HEK293 (cell line): Measurements from ENCODE around the gene TRIM34.

Experiments
- CTCF ChIA-PET: fragments of 350-600 bp; formaldehyde crosslinking; extraction: SDS; loops from one replicate; lab custom pipeline; 2021; ENCODE audit warnings: antibody characterized with exemption; lab: Yijun Ruan, JAX
- POLR2A ChIA-PET: fragments of 300-600 bp; formaldehyde crosslinking; extraction: SDS; loops from one replicate; lab custom pipeline; 2020; ENCODE audit warnings: antibody characterized with exemption, inconsistent platforms; lab: Yijun Ruan, JAX
- H3K27ac ChIP-seq: fragments of 200-500 bp; sonication (Bioruptor generic); 2 replicates; pipeline ENCODE4 v1.5.1; 2014; ENCODE audit warnings: low read depth, low read length, control low read depth, inconsistent platforms; ENCODE audit errors: extremely low read depth
- H3K36me3 ChIP-seq, 2 experiments: fragments of 200-500 bp in 1 of 2; sonication (Bioruptor generic) in 1 of 2; 1 replicate in 1 of 2; 2 replicates in 1 of 2; pipeline ENCODE4 v1.5.1; 2014 to 2017; ENCODE audit warnings: inconsistent platforms in 2 of 2, low read length in 2 of 2; ENCODE audit not compliant: control insufficient read depth in 2 of 2, insufficient read depth in 1 of 2
- H3K4me1 ChIP-seq: fragments of 200-500 bp; sonication (Bioruptor generic); 2 replicates; pipeline ENCODE4 v1.5.1; 2014; ENCODE audit warnings: mild to moderate bottlenecking, low read length, inconsistent platforms; ENCODE audit not compliant: control insufficient read depth, insufficient read depth
- H3K4me3 ChIP-seq: 2 replicates; pipeline ENCODE4 v1.5.1; 2011; ENCODE audit warnings: low read depth, mild to moderate bottlenecking, control low read depth, low read length, moderate library complexity
- H3K9me3 ChIP-seq: fragments of 200-500 bp; sonication (Bioruptor generic); 2 replicates; pipeline ENCODE4 v1.5.1; 2014; ENCODE audit warnings: low read depth, low read length, inconsistent platforms; ENCODE audit not compliant: control insufficient read depth, insufficient read depth
- GLIS1 ChIP-seq: fragments of 450-650 bp; formaldehyde crosslinking; IDR thresholded peaks from 2 replicates; pipeline ENCODE4 v1.5.1; 2016; ENCODE audit warnings: missing biosample characterization, missing genetic modification characterization
- IKZF3 ChIP-seq: fragments of 450-650 bp; IDR thresholded peaks from 2 replicates; pipeline ENCODE4 v1.5.0; 2018; ENCODE audit warnings: missing biosample characterization, mild to moderate bottlenecking, missing genetic modification characterization, moderate library complexity
- KLF16 ChIP-seq: fragments of 450-650 bp; formaldehyde crosslinking; IDR thresholded peaks from 2 replicates; pipeline ENCODE4 v1.5.1; 2017; ENCODE audit warnings: missing biosample characterization, missing genetic modification characterization
- KLF8 ChIP-seq: fragments of 450-650 bp; formaldehyde crosslinking; IDR thresholded peaks from 2 replicates; pipeline ENCODE4 v1.5.1; 2016; ENCODE audit warnings: missing biosample characterization, missing genetic modification characterization
- MZF1 ChIP-seq: fragments of 450-650 bp; formaldehyde crosslinking; IDR thresholded peaks from 2 replicates; pipeline ENCODE4 v1.5.1; 2017; ENCODE audit warnings: missing biosample characterization, missing genetic modification characterization, borderline replicate concordance
- PRDM1 ChIP-seq: fragments of 450-650 bp; formaldehyde crosslinking; IDR thresholded peaks from 2 replicates; pipeline ENCODE4; 2016; ENCODE audit warnings: missing biosample characterization, missing genetic modification characterization
- SP3 ChIP-seq: fragments of 450-650 bp; formaldehyde crosslinking; IDR thresholded peaks from 2 replicates; pipeline ENCODE4 v1.5.1; 2016; ENCODE audit warnings: missing biosample characterization, missing genetic modification characterization
- SP7 ChIP-seq: fragments of 450-650 bp; formaldehyde crosslinking; IDR thresholded peaks from 2 replicates; pipeline ENCODE4 v1.5.1; 2016; ENCODE audit warnings: missing biosample characterization, missing genetic modification characterization
- ZBTB8A ChIP-seq: fragments of 450-650 bp; formaldehyde crosslinking; IDR thresholded peaks from 2 replicates; pipeline ENCODE4 v1.5.1; 2016; ENCODE audit warnings: missing biosample characterization, missing genetic modification characterization
- ZFHX2 ChIP-seq: fragments of 450-650 bp; formaldehyde crosslinking; conservative IDR thresholded peaks from 2 replicates; pipeline ENCODE4 v1.5.1; 2016; ENCODE audit warnings: missing biosample characterization, missing genetic modification characterization
- ZNF174 ChIP-seq: fragments of 450-650 bp; formaldehyde crosslinking; IDR thresholded peaks from 2 replicates; pipeline ENCODE4 v1.5.0; 2017; ENCODE audit warnings: missing biosample characterization, mild to moderate bottlenecking, missing genetic modification characterization
- ZNF19 ChIP-seq: fragments of 450-650 bp; formaldehyde crosslinking; IDR thresholded peaks from 2 replicates; pipeline ENCODE4; 2016; ENCODE audit warnings: missing biosample characterization, missing genetic modification characterization, low read depth
- ZNF350 ChIP-seq: fragments of 450-650 bp; formaldehyde crosslinking; IDR thresholded peaks from 2 replicates; pipeline ENCODE4 v1.5.0; 2017; ENCODE audit warnings: missing biosample characterization, mild to moderate bottlenecking, missing genetic modification characterization
- ZNF354C ChIP-seq: fragments of 450-650 bp; formaldehyde crosslinking; IDR thresholded peaks from 2 replicates; pipeline ENCODE4 v1.5.1; 2016; ENCODE audit warnings: missing biosample characterization, missing genetic modification characterization, low read depth, borderline replicate concordance
- ZNF416 ChIP-seq: fragments of 450-650 bp; formaldehyde crosslinking; IDR thresholded peaks from 2 replicates; pipeline ENCODE4 v1.5.1; 2016; ENCODE audit warnings: missing biosample characterization, missing genetic modification characterization
- ZNF560 ChIP-seq: fragments of 450-650 bp; formaldehyde crosslinking; IDR thresholded peaks from 2 replicates; pipeline ENCODE4 v1.5.1; 2017; ENCODE audit warnings: missing biosample characterization, missing genetic modification characterization, borderline replicate concordance
- ZNF600 ChIP-seq: fragments of 450-650 bp; formaldehyde crosslinking; IDR thresholded peaks from 2 replicates; pipeline ENCODE4 v1.5.1; 2016; ENCODE audit warnings: missing biosample characterization, missing genetic modification characterization
- ZNF623 ChIP-seq: fragments of 450-650 bp; formaldehyde crosslinking; IDR thresholded peaks from 2 replicates; pipeline ENCODE4 v1.5.1; 2016; ENCODE audit warnings: missing biosample characterization, missing genetic modification characterization
- ZNF792 ChIP-seq: fragments of 450-650 bp; formaldehyde crosslinking; IDR thresholded peaks from 2 replicates; pipeline ENCODE4 v1.5.1; 2016; ENCODE audit warnings: missing biosample characterization, missing genetic modification characterization
- ZNF837 ChIP-seq: fragments of 450-650 bp; formaldehyde crosslinking; IDR thresholded peaks from 2 replicates; pipeline ENCODE4 v1.5.1; 2016; ENCODE audit warnings: missing biosample characterization, missing genetic modification characterization
- ZNF843 ChIP-seq: fragments of 450-650 bp; formaldehyde crosslinking; IDR thresholded peaks from 2 replicates; pipeline ENCODE4 v1.5.1; 2016; ENCODE audit warnings: missing biosample characterization, missing genetic modification characterization
- ZSCAN16 ChIP-seq: fragments of 450-650 bp; formaldehyde crosslinking; IDR thresholded peaks from 2 replicates; pipeline ENCODE4 v1.5.1; 2016; ENCODE audit warnings: missing biosample characterization, missing genetic modification characterization
- TF ChIP-seq, protein P1 (sequence below): fragments of 450-650 bp; formaldehyde crosslinking; conservative IDR thresholded peaks from 2 replicates; pipeline ENCODE4 v1.5.1; 2016; ENCODE audit warnings: low read depth, missing biosample characterization, missing genetic modification characterization
- TF ChIP-seq, protein P2 (sequence below): fragments of 450-650 bp; formaldehyde crosslinking; IDR thresholded peaks from 2 replicates; pipeline ENCODE4 v1.5.1; 2017; ENCODE audit warnings: missing biosample characterization, missing genetic modification characterization
- TF ChIP-seq, protein P3 (sequence below): fragments of 450-650 bp; formaldehyde crosslinking; IDR thresholded peaks from 2 replicates; pipeline ENCODE4 v1.5.1; 2016; ENCODE audit warnings: missing biosample characterization, missing genetic modification characterization
- TF ChIP-seq, protein P4 (sequence below): fragments of 450-650 bp; formaldehyde crosslinking; IDR thresholded peaks from 2 replicates; pipeline ENCODE4 v1.5.1; 2016; ENCODE audit warnings: missing biosample characterization, missing genetic modification characterization
- TF ChIP-seq, protein P5 (sequence below): fragments of 450-650 bp; formaldehyde crosslinking; IDR thresholded peaks from 2 replicates; pipeline ENCODE4 v1.5.1; 2016; ENCODE audit warnings: missing biosample characterization, missing genetic modification characterization
- TF ChIP-seq, protein P6 (sequence below): fragments of 450-650 bp; formaldehyde crosslinking; IDR thresholded peaks from 2 replicates; pipeline ENCODE4 v1.5.1; 2016; ENCODE audit warnings: missing biosample characterization, missing genetic modification characterization

Gene TRIM34

DNA sequence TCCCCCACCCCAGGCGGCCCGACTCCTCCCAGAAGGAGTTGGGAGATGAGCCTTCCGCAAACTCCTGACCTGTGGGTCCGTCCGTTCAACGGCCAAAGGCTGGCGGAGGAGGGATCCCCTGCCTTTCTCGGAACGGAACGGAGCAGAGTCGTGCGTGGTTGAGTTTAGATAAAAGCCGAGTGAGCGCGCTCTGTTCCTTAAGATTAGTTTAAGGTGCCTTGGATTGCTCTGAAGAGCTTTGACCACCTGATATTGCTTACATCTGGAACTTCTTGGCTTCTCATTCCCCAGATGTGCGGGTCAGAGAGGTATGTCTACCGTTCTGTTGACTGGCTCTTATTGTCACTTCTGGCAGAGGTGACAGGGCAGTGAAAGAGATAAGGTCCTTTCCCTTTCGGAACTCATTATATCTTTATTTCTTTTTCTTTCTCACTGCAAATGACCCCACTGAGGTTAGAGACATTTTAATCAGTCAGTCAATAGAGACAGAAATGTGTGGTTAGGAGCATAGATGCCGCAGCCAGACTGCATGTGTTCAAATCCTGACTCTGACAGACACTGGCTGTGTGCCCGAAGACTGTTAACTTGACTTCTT lies 28.1 kb upstream of the TRIM34 start, which contains the start of gene TRIM6:
TRIM6 (plus strand) TSS at position 31 of the 595 bp plus-strand sequence; CDS start at position 292, 261 bp downstream.
- Histone ChIP-seq H3K27ac (no peak within 1 kb of the TSS; the same call in 1 of the 2 replicates), H3K4me3 (peak within 1 kb of the TSS; percentile 53)

DNA sequence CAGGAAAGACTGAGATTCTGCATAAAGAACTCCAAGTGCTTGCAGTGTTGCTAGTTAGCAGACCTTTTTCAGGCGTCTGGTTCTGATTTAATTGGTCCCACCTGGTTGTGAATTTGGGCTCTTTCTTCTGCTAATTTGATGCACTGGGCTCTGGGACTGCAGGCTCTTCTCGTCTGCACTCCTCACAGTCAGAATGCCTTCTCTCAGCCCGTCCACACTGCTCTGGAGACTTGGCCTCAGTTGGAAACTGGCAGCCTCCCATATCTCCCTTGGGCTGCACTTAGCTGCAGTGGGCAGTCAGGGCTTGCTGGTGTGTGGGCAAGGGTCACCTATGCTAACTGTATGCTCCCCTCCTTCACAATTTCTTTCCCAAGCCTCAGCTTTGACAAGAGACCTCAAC lies 26.8 kb upstream of the TRIM34 start:
- H3K36me3 ChIP-seq, result no peaks in the 10 kb centered on the region
- H3K4me3 ChIP-seq, result no peak overlapping the region
- H3K4me1 ChIP-seq, result no peaks in the 10 kb centered on the region
- POLR2A ChIA-PET, result no interaction called here
- no peak overlapping the region for H3K27ac ChIP-seq
- CTCF ChIA-PET, result no interaction called here
- no peaks in the 10 kb centered on the region for H3K9me3 ChIP-seq
- no peak for TF ChIP-seq KLF8
- no peak for TF ChIP-seq ZNF560
- TF ChIP-seq SP3, result no peak
- TF ChIP-seq KLF16 (tag by site-specific recombination), result no peak
- TF ChIP-seq ZNF792 (tag by site-specific recombination), result no peak
- TF ChIP-seq, protein P1, sequence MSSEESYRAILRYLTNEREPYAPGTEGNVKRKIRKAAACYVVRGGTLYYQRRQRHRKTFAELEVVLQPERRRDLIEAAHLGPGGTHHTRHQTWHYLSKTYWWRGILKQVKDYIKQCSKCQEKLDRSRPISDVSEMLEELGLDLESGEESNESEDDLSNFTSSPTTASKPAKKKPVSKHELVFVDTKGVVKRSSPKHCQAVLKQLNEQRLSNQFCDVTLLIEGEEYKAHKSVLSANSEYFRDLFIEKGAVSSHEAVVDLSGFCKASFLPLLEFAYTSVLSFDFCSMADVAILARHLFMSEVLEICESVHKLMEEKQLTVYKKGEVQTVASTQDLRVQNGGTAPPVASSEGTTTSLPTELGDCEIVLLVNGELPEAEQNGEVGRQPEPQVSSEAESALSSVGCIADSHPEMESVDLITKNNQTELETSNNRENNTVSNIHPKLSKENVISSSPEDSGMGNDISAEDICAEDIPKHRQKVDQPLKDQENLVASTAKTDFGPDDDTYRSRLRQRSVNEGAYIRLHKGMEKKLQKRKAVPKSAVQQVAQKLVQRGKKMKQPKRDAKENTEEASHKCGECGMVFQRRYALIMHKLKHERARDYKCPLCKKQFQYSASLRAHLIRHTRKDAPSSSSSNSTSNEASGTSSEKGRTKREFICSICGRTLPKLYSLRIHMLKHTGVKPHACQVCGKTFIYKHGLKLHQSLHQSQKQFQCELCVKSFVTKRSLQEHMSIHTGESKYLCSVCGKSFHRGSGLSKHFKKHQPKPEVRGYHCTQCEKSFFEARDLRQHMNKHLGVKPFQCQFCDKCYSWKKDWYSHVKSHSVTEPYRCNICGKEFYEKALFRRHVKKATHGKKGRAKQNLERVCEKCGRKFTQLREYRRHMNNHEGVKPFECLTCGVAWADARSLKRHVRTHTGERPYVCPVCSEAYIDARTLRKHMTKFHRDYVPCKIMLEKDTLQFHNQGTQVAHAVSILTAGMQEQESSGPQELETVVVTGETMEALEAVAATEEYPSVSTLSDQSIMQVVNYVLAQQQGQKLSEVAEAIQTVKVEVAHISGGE, result no peak
- TF ChIP-seq ZNF350 (tag by site-specific recombination), result no peak
- TF ChIP-seq, protein P2, sequence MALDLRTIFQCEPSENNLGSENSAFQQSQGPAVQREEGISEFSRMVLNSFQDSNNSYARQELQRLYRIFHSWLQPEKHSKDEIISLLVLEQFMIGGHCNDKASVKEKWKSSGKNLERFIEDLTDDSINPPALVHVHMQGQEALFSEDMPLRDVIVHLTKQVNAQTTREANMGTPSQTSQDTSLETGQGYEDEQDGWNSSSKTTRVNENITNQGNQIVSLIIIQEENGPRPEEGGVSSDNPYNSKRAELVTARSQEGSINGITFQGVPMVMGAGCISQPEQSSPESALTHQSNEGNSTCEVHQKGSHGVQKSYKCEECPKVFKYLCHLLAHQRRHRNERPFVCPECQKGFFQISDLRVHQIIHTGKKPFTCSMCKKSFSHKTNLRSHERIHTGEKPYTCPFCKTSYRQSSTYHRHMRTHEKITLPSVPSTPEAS (tag by site-specific recombination), result no peak
- TF ChIP-seq ZNF600, result no peak
- no peak for TF ChIP-seq IKZF3 (tag by site-specific recombination)

More for the DNA sequence above, 28.1 kb upstream of the TRIM34 start, which contains the start of gene TRIM6:
- H3K36me3 ChIP-seq, result no peaks in the 10 kb centered on the region
- no peaks in the 10 kb centered on the region for H3K4me1 ChIP-seq
- no peaks in the 10 kb centered on the region for H3K9me3 ChIP-seq
- ChIA-PET CTCF (no interaction called here), POLR2A (interaction anchor here (1.1 kb wide), 1 partner anchor 244 kb away, joined by 6 read pairs; no protein-coding TSS in a partner anchor)
- TF ChIP-seq ZNF792 (tag by site-specific recombination) (no peak), ZNF354C (no peak), ZNF416 (no peak), MZF1 (tag by site-specific recombination) (no peak), ZBTB8A (no peak), ZNF837 (tag by site-specific recombination) (no peak), GLIS1 (tag by site-specific recombination) (no peak), ZNF19 (tag by site-specific recombination) (no peak), SP7 (tag by site-specific recombination) (no peak), ZFHX2 (tag by site-specific recombination) (no peak), ZSCAN16 (no peak), ZNF843 (tag by site-specific recombination) (no peak), PRDM1 (tag by site-specific recombination) (no peak), ZNF174 (tag by site-specific recombination) (no peak), ZNF623 (tag by site-specific recombination) (no peak)
- TF ChIP-seq, protein P3, sequence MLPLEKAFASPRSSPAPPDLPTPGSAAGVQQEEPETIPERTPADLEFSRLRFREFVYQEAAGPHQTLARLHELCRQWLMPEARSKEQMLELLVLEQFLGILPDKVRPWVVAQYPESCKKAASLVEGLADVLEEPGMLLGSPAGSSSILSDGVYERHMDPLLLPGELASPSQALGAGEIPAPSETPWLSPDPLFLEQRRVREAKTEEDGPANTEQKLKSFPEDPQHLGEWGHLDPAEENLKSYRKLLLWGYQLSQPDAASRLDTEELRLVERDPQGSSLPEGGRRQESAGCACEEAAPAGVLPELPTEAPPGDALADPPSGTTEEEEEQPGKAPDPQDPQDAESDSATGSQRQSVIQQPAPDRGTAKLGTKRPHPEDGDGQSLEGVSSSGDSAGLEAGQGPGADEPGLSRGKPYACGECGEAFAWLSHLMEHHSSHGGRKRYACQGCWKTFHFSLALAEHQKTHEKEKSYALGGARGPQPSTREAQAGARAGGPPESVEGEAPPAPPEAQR (tag by site-specific recombination), result no peak
- TF ChIP-seq, protein P4, sequence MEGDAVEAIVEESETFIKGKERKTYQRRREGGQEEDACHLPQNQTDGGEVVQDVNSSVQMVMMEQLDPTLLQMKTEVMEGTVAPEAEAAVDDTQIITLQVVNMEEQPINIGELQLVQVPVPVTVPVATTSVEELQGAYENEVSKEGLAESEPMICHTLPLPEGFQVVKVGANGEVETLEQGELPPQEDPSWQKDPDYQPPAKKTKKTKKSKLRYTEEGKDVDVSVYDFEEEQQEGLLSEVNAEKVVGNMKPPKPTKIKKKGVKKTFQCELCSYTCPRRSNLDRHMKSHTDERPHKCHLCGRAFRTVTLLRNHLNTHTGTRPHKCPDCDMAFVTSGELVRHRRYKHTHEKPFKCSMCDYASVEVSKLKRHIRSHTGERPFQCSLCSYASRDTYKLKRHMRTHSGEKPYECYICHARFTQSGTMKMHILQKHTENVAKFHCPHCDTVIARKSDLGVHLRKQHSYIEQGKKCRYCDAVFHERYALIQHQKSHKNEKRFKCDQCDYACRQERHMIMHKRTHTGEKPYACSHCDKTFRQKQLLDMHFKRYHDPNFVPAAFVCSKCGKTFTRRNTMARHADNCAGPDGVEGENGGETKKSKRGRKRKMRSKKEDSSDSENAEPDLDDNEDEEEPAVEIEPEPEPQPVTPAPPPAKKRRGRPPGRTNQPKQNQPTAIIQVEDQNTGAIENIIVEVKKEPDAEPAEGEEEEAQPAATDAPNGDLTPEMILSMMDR (tag by site-specific recombination), result no peak
- TF ChIP-seq, protein P5, sequence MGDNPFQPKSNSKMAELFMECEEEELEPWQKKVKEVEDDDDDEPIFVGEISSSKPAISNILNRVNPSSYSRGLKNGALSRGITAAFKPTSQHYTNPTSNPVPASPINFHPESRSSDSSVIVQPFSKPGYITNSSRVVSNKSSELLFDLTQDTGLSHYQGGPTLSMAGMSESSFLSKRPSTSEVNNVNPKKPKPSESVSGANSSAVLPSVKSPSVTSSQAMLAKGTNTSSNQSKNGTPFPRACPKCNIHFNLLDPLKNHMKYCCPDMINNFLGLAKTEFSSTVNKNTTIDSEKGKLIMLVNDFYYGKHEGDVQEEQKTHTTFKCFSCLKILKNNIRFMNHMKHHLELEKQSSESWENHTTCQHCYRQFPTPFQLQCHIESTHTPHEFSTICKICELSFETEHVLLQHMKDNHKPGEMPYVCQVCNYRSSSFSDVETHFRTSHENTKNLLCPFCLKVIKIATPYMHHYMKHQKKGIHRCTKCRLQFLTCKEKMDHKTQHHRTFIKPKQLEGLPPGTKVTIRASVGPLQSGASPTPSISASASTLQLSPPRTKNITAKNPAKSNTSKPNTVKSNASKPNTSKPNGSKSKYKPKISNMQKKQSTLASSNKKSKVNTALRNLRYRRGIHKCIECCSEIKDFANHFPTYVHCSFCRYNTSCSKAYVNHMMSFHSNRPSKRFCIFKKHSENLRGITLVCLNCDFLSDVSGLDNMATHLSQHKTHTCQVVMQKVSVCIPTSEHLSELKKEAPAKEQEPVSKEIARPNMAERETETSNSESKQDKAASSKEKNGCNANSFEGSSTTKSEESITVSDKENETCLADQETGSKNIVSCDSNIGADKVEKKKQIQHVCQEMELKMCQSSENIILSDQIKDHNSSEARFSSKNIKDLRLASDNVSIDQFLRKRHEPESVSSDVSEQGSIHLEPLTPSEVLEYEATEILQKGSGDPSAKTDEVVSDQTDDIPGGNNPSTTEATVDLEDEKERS (tag by site-specific recombination), result no peak
- TF ChIP-seq, protein P6, sequence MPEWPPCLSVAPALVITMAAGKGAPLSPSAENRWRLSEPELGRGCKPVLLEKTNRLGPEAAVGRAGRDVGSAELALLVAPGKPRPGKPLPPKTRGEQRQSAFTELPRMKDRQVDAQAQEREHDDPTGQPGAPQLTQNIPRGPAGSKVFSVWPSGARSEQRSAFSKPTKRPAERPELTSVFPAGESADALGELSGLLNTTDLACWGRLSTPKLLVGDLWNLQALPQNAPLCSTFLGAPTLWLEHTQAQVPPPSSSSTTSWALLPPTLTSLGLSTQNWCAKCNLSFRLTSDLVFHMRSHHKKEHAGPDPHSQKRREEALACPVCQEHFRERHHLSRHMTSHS, result no peak
